PFSK-1 (cell line): Measurements from ENCODE around the gene SLC9A8.

Experiments
- FOXP2 ChIP-seq: optimal IDR thresholded peaks from 2 replicates; pipeline ENCODE3; 2011; ENCODE audit warnings: borderline replicate concordance, control low read depth, inconsistent platforms; ENCODE audit not compliant: insufficient read depth; ENCODE audit errors: extremely low read length, extremely low read depth
- POLR2AphosphoS5 ChIP-seq: IDR thresholded peaks from 2 replicates; pipeline ENCODE4 v1.6.1; 2012; ENCODE audit warnings: low read depth, mild to moderate bottlenecking, control low read depth, low read length, moderate library complexity
- REST ChIP-seq, 2 experiments: IDR thresholded peaks; 2 replicates each; pipeline versions ENCODE4 v1.6.1 to v1.8.0; 2011 to 2012; ENCODE audit warnings: low read depth in 2 of 2, low read length in 2 of 2, control low read depth in 1 of 2, inconsistent platforms in 1 of 2, mild to moderate bottlenecking in 1 of 2, moderate library complexity in 1 of 2; ENCODE audit not compliant: insufficient read depth in 1 of 2
- SIN3A ChIP-seq: IDR thresholded peaks from 2 replicates; pipeline ENCODE4 v1.6.1; 2012; ENCODE audit warnings: mild to moderate bottlenecking, low read length, moderate library complexity, borderline replicate concordance; ENCODE audit not compliant: insufficient read depth
- TAF1 ChIP-seq: IDR thresholded peaks from 2 replicates; pipeline ENCODE4 v1.6.1; 2012; ENCODE audit warnings: low read length, control low read depth, borderline replicate concordance; ENCODE audit not compliant: insufficient read depth

GRCh38 chr20:49785852-49786175 is 26.8 kb upstream of the SLC9A8 start:
- TF ChIP-seq REST (IDR thresholded peaks at IDR 0.05; ENCODE audit: insufficient read depth in 1 of 2, low read depth in 2 of 2, low read length in 2 of 2): no peak
- TF ChIP-seq FOXP2: no peak
- no peak for TF ChIP-seq SIN3A
- no peak for TF ChIP-seq POLR2AphosphoS5
- no peak for TF ChIP-seq TAF1
